Measurements from ENCODE around the gene SLFNL1.

- TF ChIP-seq POLR2A (IDR thresholded peaks at IDR 0.05), result no peak
- TF ChIP-seq, protein P1, sequence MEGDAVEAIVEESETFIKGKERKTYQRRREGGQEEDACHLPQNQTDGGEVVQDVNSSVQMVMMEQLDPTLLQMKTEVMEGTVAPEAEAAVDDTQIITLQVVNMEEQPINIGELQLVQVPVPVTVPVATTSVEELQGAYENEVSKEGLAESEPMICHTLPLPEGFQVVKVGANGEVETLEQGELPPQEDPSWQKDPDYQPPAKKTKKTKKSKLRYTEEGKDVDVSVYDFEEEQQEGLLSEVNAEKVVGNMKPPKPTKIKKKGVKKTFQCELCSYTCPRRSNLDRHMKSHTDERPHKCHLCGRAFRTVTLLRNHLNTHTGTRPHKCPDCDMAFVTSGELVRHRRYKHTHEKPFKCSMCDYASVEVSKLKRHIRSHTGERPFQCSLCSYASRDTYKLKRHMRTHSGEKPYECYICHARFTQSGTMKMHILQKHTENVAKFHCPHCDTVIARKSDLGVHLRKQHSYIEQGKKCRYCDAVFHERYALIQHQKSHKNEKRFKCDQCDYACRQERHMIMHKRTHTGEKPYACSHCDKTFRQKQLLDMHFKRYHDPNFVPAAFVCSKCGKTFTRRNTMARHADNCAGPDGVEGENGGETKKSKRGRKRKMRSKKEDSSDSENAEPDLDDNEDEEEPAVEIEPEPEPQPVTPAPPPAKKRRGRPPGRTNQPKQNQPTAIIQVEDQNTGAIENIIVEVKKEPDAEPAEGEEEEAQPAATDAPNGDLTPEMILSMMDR (IDR thresholded peaks at IDR 0.05), result no peak
These were observed 36.4 kb downstream of the SLFNL1 start for GRCh38 chr1:40985161-40985560.
